Nephron progenitor cell (in vitro differentiated cells): ENCODE results near the gene SHC2.

Experiments
- DNase-seq: peaks from one replicate; pipeline ENCODE4 v3.0.0; 2021
- H3K27ac Mint-ChIP-seq: 2 replicates; pipeline ENCODE4 v1.8.0; 2021; ENCODE audit warnings: mild to moderate bottlenecking, moderate library complexity, mixed read lengths
- H3K27me3 Mint-ChIP-seq: 2 replicates; pipeline ENCODE4 v1.8.0; 2021; ENCODE audit warnings: mild to moderate bottlenecking, low read depth, mixed read lengths; ENCODE audit not compliant: poor library complexity
- H3K36me3 Mint-ChIP-seq: 2 replicates; pipeline ENCODE4 v1.8.0; 2021; ENCODE audit warnings: low read depth, mixed read lengths
- H3K4me1 Mint-ChIP-seq: 2 replicates; pipeline ENCODE4 v1.8.0; 2021; ENCODE audit warnings: mixed read lengths
- H3K4me3 Mint-ChIP-seq: 2 replicates; pipeline ENCODE4 v1.8.0; 2021; ENCODE audit warnings: mild to moderate bottlenecking, moderate library complexity, mixed read lengths
- H3K9me3 Mint-ChIP-seq: 2 replicates; pipeline ENCODE4 v1.8.0; 2021; ENCODE audit warnings: mild to moderate bottlenecking, moderate library complexity, mixed read lengths
- TF ChIP-seq, protein P1 (sequence below): fragments of 200-600 bp; sonication (generic); IDR thresholded peaks from 2 replicates; pipeline ENCODE4 v1.5.0; 2021; ENCODE audit warnings: antibody characterized with exemption

SHC2 gene

GRCh38 chr19:458091-459042 lies 2.5 kb downstream of the SHC2 start:
- Mint-ChIP-seq H3K4me3 (no peak overlapping the region), H3K27me3 (peaks cover 20% of the 10 kb centered on the region)
- TF ChIP-seq, protein P1, sequence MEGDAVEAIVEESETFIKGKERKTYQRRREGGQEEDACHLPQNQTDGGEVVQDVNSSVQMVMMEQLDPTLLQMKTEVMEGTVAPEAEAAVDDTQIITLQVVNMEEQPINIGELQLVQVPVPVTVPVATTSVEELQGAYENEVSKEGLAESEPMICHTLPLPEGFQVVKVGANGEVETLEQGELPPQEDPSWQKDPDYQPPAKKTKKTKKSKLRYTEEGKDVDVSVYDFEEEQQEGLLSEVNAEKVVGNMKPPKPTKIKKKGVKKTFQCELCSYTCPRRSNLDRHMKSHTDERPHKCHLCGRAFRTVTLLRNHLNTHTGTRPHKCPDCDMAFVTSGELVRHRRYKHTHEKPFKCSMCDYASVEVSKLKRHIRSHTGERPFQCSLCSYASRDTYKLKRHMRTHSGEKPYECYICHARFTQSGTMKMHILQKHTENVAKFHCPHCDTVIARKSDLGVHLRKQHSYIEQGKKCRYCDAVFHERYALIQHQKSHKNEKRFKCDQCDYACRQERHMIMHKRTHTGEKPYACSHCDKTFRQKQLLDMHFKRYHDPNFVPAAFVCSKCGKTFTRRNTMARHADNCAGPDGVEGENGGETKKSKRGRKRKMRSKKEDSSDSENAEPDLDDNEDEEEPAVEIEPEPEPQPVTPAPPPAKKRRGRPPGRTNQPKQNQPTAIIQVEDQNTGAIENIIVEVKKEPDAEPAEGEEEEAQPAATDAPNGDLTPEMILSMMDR: no peak

DNA sequence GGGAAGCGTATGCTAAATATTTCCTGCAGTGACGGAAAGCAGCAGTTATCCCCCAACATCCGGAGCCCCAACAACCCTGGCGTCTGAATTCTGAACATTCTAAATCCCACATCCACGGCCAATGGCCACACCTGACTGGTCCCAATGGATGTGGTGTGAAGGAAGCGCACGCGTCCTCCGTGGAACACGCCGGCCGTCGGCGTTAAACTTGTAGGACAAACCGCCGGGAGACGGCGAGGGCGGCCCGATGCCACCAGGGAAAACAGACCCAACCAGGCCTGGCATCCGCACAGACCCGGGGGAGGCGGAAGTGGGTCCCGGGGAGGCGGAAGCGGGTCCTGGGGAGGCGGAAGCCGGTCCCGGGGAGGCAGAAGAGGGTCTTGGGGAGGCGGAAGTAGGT lies 3.2 kb downstream of the SHC2 start:
- H3K9me3 Mint-ChIP-seq: peaks cover 15% of the 10 kb centered on the region
- H3K36me3 Mint-ChIP-seq: peaks cover 41% of the 10 kb centered on the region
- H3K4me1 Mint-ChIP-seq: peaks cover 9% of the 10 kb centered on the region
- DNase-seq: no peak
- no peak overlapping the region for H3K27ac Mint-ChIP-seq
- TF ChIP-seq, protein P1: no peak
- H3K27me3 Mint-ChIP-seq: peaks cover 17% of the 10 kb centered on the region
- no peak overlapping the region for H3K4me3 Mint-ChIP-seq

More at GRCh38 chr19:458091-459042, 2.5 kb downstream of the SHC2 start:
- Mint-ChIP-seq H3K36me3 (peaks cover 36% of the 10 kb centered on the region), H3K27ac (no peak overlapping the region), H3K9me3 (peaks cover 11% of the 10 kb centered on the region), H3K4me1 (peaks cover 9% of the 10 kb centered on the region)
- no peak for DNase-seq

GRCh38 chr19:456547-457110 lies 4.2 kb downstream of the SHC2 start:
- Mint-ChIP-seq H3K4me3 (no peak overlapping the region), H3K36me3 (peaks cover 49% of the 10 kb centered on the region), H3K27me3 (peaks cover 10% of the 10 kb centered on the region), H3K4me1 (peaks cover 9% of the 10 kb centered on the region), H3K9me3 (peaks cover 21% of the 10 kb centered on the region), H3K27ac (no peak overlapping the region)
- TF ChIP-seq, protein P1: no peak
- DNase-seq: no peak

GRCh38 chr19:455851-456546 lies 4.8 kb downstream of the SHC2 start:
- no peak overlapping the region for H3K4me3 Mint-ChIP-seq
- H3K9me3 Mint-ChIP-seq: peaks cover 28% of the 10 kb centered on the region
- peaks cover 9% of the 10 kb centered on the region for H3K4me1 Mint-ChIP-seq
- TF ChIP-seq, protein P1: no peak
- H3K36me3 Mint-ChIP-seq: peaks cover 56% of the 10 kb centered on the region
- peaks cover 10% of the 10 kb centered on the region for H3K27me3 Mint-ChIP-seq
- H3K27ac Mint-ChIP-seq: no peak overlapping the region
- DNase-seq: no peak

DNA sequence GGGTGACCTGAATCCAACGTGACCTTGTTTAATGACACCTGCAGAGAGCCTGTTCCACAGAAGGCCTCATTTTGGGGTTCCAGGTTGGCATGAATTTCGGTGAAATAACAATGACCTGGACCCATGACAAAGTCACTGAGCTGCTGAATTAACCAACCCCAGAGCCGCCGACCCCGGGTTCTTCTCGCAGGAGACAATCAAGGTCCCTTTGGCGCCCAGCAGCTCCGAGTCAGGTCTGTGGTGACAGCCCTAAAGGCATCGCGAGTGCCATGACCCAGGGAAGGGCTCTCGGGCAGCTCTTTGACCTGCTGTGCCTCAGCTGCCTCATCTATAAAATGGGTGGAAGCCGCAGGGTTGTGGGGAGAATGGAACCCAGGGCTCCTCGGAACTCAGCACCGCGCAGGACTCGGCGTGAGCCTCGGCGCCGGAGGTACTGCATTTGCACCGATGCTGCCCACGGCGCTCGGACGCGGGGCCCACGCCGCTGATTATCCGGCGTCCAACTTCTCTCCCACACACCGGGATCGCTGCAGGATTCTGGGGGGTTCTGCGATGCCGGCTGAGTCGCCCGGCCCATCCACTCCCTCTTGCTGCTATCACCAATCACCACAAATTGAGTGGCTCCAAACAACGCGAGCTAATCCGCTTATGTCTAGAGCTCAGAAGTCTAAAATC lies 5.7 kb downstream of the SHC2 start:
- no peak for DNase-seq
- H3K4me3 Mint-ChIP-seq: no peak overlapping the region
- H3K4me1 Mint-ChIP-seq: peaks cover 9% of the 10 kb centered on the region
- peaks cover 14% of the 10 kb centered on the region for H3K27me3 Mint-ChIP-seq
- H3K9me3 Mint-ChIP-seq: peaks cover 36% of the 10 kb centered on the region
- H3K27ac Mint-ChIP-seq: peak overlapping the region; percentile 45
- TF ChIP-seq, protein P1: no peak
- H3K36me3 Mint-ChIP-seq: peaks cover 64% of the 10 kb centered on the region
